GM19467 (cell line): ENCODE results near the gene CFAP46.
"Not testable (repeated sequence)": the region's sequence is repeated elsewhere in the genome, so short reads cannot be mapped to it uniquely, and the experiment has no call there.

Experiments
- ATAC-seq: cut with Tn5 transposase; IDR thresholded peaks from one replicate; pipeline ENCODE4 v1.9.1; 2021; ENCODE audit warnings: mild to moderate bottlenecking, moderate library complexity; ENCODE audit not compliant: unreplicated experiment

Gene CFAP46

GRCh38 chr10:132793213-132793612, 149.2 kb downstream of the CFAP46 start:
- ATAC-seq, result no peak

DNA sequence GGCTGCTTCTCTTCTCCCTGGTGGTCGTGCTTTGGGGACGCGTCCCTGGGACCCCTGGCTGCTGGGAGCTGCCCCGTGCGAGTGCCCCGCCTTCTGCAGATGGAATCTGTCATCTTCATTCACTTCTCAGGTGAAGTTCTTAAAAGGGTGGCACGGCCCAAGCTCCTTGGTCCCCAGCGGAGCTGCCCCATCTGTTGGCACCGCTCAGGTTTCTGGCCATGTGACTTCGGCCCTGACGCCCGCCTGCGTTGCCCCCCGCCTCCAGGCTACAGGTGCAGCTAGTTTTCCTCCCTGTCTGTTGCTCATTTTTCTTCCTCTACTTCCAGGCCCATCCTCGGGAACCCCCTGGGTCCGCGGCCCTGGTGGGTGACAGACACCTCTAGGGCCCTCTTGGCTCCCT, 149.6 kb downstream of the CFAP46 start:
- no peak for ATAC-seq

DNA sequence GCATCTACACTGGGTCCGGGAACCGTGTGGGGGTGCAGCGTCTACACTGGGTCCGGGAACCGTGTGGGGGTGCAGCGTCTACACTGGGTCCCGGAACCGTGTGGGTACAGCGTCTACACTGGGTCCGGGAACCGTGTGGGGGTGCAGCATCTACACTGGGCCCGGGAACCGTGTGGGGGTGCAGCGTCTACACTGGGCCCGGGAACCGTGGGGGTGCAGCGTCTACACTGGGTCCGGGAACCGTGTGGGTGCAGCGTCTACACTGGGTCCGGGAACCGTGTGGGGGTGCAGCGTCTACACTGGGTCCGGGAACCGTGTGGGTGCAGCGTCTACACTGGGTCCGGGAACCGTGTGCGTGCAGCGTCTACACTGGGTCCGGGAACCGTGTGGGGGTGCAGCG, 150.3 kb downstream of the CFAP46 start:
- not testable (repeated sequence) for ATAC-seq

GRCh38 chr10:132790934-132791829, 151.2 kb downstream of the CFAP46 start:
- no peak for ATAC-seq

DNA sequence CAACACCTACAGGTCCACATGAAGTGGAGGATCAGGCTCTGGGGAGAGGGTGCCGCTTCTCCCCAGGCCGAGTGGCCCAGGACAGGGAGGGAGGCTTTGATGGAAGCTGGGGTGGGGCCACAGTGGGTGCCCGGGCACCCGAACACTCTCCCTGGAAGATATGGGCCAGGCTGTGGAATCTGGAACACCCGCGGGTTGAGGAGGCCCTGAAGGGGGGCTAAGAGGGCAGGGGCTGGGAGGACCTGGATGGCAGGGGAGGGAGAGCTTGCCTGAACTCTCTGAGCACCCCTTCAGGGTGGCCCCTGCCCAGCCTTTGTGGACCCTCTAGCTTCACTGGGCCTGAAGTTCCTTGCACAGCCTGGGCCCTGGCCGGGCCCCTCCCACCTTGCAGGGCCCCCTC, 151.9 kb downstream of the CFAP46 start:
- no peak for ATAC-seq

- no peak for ATAC-seq
Measured at GRCh38 chr10:132789659-132790148, 152.7 kb downstream of the CFAP46 start.

GRCh38 chr10:132788831-132789219, 153.5 kb downstream of the CFAP46 start:
- no peak for ATAC-seq

DNA sequence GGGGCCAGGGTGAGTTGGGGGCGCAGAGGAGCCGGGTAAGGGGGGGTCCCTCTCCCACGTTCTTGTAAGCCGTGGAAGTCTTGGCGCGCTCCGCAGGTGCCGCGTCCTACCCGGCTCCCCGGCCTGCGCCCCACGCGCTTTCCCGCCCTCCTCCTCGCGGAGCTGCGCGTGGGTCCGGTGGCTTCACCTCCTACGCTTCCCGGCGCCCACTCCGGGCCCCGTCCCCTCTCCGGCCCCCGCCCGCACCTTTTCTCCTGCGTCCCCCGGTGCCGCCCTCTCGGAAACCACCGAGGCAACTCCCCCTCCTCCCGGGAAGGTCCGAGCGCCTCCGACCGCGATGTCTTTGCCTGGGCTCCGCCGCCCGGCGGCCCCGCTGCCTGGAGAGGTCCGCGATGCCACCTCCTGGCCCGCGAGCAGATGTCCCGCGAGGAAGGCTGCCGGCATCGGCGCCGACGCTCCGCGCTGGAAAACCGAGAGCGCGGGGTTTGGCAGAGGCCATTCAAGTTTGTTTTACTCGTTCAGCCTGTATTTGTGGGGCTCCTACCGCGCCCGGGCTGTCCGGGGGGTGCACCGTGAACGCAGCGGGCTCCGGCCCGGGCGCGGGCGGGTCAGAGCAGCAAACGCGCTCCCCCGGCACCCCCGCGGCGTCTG, 154.1 kb downstream of the CFAP46 start:
- no peak for ATAC-seq

- ATAC-seq, result no peak
Measured at GRCh38 chr10:132787495-132788179, 154.7 kb downstream of the CFAP46 start.

DNA sequence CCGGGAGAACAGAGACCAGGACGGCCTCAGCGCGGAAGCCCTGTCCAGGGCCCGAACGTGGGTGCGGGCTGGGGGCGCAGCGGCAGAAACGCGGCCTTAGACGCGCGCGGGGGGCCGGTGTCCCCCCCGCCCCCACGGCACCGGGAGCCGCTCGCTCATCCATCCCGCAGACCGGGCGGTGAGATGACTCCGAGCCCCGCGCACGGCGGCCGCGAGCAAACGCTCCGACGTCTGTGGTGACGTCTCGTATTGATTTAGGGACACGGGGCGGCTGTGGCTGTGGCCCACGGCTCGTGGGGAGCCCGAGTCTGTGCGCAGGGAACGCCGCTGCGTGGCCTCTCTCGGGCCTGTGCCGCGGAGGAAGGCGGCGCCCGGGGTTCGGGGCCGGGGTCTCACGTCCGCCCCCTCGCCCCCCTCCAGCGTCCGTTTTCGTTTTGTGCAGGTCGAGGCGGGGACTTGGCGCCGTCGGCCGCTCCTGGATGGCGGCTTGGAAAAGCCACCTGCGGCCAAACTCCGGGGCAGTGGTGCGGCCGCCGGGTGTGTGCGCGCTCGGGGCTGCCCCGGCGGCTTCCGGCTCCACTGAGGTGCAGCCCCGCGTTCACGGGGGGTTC, 155.4 kb downstream of the CFAP46 start:
- no peak for ATAC-seq

DNA sequence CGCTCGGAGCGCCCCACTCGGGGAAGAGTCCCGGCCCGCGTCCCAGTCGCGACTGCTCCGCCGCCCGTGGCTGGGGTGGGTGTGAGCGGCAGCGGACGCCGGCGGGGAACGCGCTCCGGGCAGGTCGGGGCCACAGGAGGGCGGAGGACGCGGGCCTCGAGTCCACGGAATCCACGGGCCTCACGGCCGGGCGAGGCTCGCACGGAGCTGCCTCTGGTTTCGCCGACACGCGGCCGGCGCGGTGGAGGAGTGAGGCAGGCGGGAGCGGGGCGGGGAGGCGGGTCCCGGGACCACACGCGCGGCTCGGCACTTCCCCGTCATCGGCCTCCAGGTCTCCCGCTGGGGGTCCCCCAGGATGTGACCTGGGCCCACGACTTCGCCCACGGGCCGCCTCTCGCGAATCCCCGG, 155.9 kb downstream of the CFAP46 start:
- ATAC-seq, result no peak

- no peak for ATAC-seq
Measured at GRCh38 chr10:132785723-132786475, 156.5 kb downstream of the CFAP46 start, which contains the start of gene NKX6-2. Gene NKX6-2, minus strand, starts transcription at chr10:132786147. Its CDS starts 199 bp downstream, at chr10:132785948.

GRCh38 chr10:132784866-132785722, 157.3 kb downstream of the CFAP46 start:
- no peak for ATAC-seq

DNA sequence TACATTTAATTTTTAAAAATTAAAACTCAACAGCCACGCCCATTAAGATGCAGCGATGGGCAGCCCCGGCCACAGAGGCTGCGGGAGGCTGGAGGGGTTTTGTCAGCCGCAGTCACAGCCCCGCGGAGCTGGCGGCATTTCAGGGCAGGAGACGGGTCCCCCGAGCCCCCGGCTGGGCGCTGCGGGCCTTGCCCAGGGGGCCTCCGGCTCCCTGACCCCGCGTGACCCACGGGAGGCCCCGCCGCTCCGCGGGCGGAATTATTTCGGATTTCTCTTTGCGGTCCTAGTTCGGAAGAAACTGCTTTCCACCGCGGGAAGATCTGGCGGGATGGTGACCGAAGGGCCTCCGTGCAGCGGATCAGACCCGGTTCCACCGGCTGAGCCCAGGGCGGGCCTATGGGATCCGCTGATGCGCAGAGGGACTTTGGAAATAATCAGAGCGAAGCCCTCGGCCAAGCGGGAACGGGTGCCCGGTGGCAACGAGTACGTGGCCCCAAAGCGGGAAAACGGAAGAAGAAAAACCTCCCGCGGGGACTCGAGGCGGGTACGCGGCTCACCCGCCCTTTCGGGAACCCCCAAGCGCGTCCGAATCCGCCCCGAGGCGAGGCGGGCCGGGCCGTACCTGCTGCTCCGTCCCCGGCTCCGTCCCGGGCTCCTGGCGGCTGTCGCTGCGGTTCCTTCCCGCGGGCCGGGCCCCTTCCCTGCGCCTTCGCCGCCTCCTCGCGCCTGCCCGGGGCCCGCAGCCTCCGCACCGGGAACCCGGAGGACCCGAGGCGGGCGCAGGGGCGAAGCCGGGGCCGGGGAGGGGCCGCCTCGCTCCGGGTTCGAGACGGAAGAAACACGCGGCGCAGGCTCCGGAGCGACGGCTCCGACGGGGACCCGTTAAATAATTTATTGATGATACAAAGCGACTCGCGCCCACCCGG, 158.2 kb downstream of the CFAP46 start:
- ATAC-seq, result no peak

GRCh38 chr10:132783165-132783939, 159.0 kb downstream of the CFAP46 start:
- no peak for ATAC-seq

GRCh38 chr10:132781556-132781955, 160.8 kb downstream of the CFAP46 start:
- ATAC-seq, result no peak

- ATAC-seq, result no peak
Measured at GRCh38 chr10:132780356-132780755, 162.0 kb downstream of the CFAP46 start.
